ENCODE data around the gene ADGRL1. TPM values are rescaled to one million over a fixed set of nuclear protein-coding genes. Genes with fewer than 3 reads are reported as not detected.
A peak's percentile ranks its signal among the peaks of the same experiment; 100 is the strongest.

Gene ADGRL1
- total and polyA plus RNA-seq, 4 donors, result 0.14 to 1.6 (median 0.53) TPM

DNA sequence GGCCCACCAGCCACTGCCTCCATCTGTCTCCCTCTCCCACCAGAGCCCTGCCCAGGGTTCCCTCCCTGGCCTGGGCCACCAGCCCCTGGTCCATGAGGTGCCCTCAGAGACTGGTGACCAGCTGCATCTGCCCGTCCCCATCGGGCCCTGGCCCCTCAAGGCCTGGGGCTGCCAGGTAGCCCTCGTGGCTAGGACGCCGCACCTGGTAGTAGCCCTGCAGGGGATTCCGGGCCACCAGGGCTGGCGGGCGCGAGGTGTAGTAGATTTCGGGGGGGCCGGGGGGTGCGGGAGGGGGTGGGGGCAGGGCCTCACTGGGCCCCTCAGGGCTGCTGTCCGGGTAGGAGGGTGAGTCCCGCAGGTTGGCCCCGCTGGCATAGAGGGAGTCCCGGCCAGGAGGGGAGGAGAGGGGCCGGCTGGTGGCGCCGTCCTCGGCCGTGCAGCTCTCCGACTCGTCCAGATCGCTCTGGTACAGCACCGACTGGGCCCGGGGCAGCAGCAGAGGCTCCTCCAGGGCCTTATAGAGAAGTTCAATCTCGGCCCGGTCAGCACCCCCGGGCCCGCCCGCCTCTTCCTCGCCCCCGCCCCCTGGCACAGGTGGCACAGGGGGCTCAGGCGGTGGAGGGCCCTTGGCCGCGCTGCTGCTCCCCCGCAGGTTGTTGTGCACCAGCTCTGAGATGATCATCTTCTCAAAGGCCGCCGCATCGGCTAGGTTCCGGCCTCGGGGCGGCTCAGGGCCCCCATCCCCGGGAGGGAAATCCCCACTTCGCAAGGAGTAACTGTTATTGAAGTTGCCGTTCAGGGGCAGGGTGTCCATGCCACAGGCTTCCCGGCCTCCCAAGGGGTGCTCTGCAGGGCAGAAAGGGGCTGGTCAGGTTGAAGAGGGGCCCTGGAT lies 55.0 kb downstream of the ADGRL1 start:
- WGBS, result 94% methylated on average over 47 of the region's 47 CpGs
- H3K36me3 ChIP-seq (ENCODE audit: control insufficient read depth in 4 of 4, insufficient read depth in 3 of 4, low read depth in 1 of 4, low read length in 3 of 4), result no peaks in the 10 kb centered on the region
- no peak overlapping the region for H3K9ac ChIP-seq (ENCODE audit: low read depth in 1 of 2, low read length in 2 of 2)
- TF ChIP-seq NR2F2 (IDR thresholded peaks at IDR 0.05) (no peak), HNF4G (IDR thresholded peaks at IDR 0.05) (no peak), RXRA (IDR thresholded peaks at IDR 0.05) (no peak), FOXA1 (IDR thresholded peaks at IDR 0.05) (no peak)
- no peak overlapping the region for H3K27ac ChIP-seq (ENCODE audit: low read depth in 1 of 2, low read length in 2 of 2)
- peaks cover 0 to 2% (median 0%) of the 10 kb centered on the region in 4 donors for H3K4me1 ChIP-seq (ENCODE audit: control insufficient read depth in 4 of 4, insufficient read depth in 4 of 4, low read length in 3 of 4)
- H3K4me3 ChIP-seq (ENCODE audit: low read depth in 1 of 3, low read length in 3 of 3), result no peak overlapping the region
- DNase-seq (ENCODE audit: low spot score), result no peak
- H3K27me3 ChIP-seq (ENCODE audit: control insufficient read depth in 4 of 4, insufficient read depth in 4 of 4, low read length in 3 of 4), result no peaks in the 10 kb centered on the region
- H3K9me3 ChIP-seq (ENCODE audit: control insufficient read depth in 4 of 4, low read length in 3 of 4), result no peaks in the 10 kb centered on the region

DNA sequence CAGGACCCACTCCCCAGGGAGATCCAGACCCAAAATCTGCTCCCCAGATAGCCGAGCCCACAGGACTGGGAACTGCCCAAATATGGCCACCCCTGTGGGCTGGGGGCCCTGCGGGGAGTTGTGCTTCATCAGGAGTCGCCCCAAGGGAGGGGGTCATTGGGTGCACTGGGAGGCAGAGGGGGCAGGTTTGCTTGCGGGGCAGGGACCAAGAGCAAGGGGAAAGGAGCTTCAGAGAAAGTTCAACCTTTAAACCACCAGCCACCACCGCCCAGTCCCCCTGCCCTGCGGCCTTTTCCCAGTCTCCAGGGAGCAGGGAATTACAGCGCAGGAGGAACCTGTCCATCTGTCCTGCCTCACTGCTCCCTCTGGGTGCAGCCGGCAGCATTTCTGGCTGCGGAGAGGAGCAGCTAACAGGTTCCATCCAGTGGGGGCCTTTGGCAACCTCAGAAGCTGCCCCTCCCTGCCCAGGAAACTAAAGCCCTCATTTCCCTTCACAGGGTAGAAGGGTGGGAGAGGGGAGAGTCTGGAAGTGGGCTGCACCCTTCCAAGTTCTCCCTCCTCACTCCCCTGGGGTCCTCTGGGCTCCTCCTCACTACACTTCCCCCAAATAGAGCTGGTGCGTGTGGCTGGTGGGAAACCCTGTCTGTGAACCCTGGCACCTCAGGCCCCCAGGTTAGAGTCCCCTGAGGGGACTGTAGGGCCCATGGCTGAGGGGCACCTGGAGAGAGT lies 55.8 kb downstream of the ADGRL1 start:
- Histone ChIP-seq H3K9me3 (ENCODE audit: control insufficient read depth in 4 of 4, low read length in 3 of 4) (no peaks in the 10 kb centered on the region), H3K27me3 (ENCODE audit: control insufficient read depth in 4 of 4, insufficient read depth in 4 of 4, low read length in 3 of 4) (no peaks in the 10 kb centered on the region), H3K9ac (ENCODE audit: low read depth in 1 of 2, low read length in 2 of 2) (no peak overlapping the region), H3K4me3 (ENCODE audit: low read depth in 1 of 3, low read length in 3 of 3) (no peak overlapping the region), H3K27ac (ENCODE audit: low read depth in 1 of 2, low read length in 2 of 2) (peak overlapping the region in 1 of 2 donors; percentile 42), H3K4me1 (ENCODE audit: control insufficient read depth in 4 of 4, insufficient read depth in 4 of 4, low read length in 3 of 4) (peaks cover 0 to 2% (median 0%) of the 10 kb centered on the region in 4 donors), H3K36me3 (ENCODE audit: control insufficient read depth in 4 of 4, insufficient read depth in 3 of 4, low read depth in 1 of 4, low read length in 3 of 4) (no peaks in the 10 kb centered on the region)
- 82% methylated on average over 10 of the region's 10 CpGs for WGBS
- TF ChIP-seq EGR1 (IDR thresholded peaks at IDR 0.05; ENCODE audit: low read depth in 2 of 2), result no peak
- TF ChIP-seq, protein P1, sequence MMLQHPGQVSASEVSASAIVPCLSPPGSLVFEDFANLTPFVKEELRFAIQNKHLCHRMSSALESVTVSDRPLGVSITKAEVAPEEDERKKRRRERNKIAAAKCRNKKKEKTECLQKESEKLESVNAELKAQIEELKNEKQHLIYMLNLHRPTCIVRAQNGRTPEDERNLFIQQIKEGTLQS (IDR thresholded peaks at IDR 0.05), result no peak
- TF ChIP-seq RXRA (IDR thresholded peaks at IDR 0.05), result no peak
- no peak for TF ChIP-seq GABPA (IDR thresholded peaks at IDR 0.05 in 1 of 2, conservative IDR thresholded peaks at IDR 0.05 in 1 of 2)
- TF ChIP-seq, protein P2, sequence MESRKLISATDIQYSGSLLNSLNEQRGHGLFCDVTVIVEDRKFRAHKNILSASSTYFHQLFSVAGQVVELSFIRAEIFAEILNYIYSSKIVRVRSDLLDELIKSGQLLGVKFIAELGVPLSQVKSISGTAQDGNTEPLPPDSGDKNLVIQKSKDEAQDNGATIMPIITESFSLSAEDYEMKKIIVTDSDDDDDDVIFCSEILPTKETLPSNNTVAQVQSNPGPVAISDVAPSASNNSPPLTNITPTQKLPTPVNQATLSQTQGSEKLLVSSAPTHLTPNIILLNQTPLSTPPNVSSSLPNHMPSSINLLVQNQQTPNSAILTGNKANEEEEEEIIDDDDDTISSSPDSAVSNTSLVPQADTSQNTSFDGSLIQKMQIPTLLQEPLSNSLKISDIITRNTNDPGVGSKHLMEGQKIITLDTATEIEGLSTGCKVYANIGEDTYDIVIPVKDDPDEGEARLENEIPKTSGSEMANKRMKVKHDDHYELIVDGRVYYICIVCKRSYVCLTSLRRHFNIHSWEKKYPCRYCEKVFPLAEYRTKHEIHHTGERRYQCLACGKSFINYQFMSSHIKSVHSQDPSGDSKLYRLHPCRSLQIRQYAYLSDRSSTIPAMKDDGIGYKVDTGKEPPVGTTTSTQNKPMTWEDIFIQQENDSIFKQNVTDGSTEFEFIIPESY (IDR thresholded peaks at IDR 0.05), result no peak
- no peak for DNase-seq (ENCODE audit: low spot score)

DNA sequence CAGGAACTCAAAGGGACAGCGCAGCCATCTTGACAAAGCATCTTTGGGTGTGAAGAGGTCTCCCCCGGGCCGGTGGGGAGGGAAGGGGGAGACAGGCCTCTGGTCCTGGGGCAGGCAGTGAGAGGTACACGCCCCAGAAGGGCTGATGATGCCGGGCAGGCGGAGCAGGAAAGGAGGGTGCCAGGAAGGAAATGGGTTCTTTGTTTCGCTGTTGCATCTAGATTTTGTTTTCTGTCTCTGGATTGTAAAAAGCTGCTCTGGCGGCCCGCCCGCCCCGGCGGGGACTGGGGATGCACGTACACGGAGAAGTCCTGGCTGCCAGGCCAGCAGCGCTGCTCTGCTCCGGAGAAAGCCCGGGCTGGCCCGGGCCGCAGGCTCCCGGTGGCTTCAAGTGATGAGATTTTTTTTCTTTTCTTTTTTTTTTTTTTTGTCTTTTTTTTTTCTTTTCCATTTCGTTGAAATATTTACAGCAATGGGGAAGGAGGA lies 56.4 kb downstream of the ADGRL1 start:
- DNase-seq (ENCODE audit: low spot score), result no peak
- Histone ChIP-seq H3K9ac (ENCODE audit: low read depth in 1 of 2, low read length in 2 of 2) (no peak overlapping the region), H3K27me3 (ENCODE audit: control insufficient read depth in 4 of 4, insufficient read depth in 4 of 4, low read length in 3 of 4) (no peaks in the 10 kb centered on the region), H3K27ac (ENCODE audit: low read depth in 1 of 2, low read length in 2 of 2) (peak overlapping the region in 1 of 2 donors; percentile 53), H3K4me3 (ENCODE audit: low read depth in 1 of 3, low read length in 3 of 3) (no peak overlapping the region), H3K36me3 (ENCODE audit: control insufficient read depth in 4 of 4, insufficient read depth in 3 of 4, low read depth in 1 of 4, low read length in 3 of 4) (no peaks in the 10 kb centered on the region), H3K4me1 (ENCODE audit: control insufficient read depth in 4 of 4, insufficient read depth in 4 of 4, low read length in 3 of 4) (peaks cover 0 to 2% (median 0%) of the 10 kb centered on the region in 4 donors), H3K9me3 (ENCODE audit: control insufficient read depth in 4 of 4, low read length in 3 of 4) (no peaks in the 10 kb centered on the region)
- TF ChIP-seq FOXA2 (IDR thresholded peaks at IDR 0.05) (no peak), SP1 (IDR thresholded peaks at IDR 0.05) (peak; percentile 20), NR2F2 (IDR thresholded peaks at IDR 0.05) (peak; percentile 10)
- 61% methylated on average over 21 of the region's 21 CpGs for WGBS
